HS-5 (cell line): ENCODE data around the gene POLDIP3.
A peak's percentile ranks its signal among the peaks of the same experiment; 100 is the strongest.
"Not testable (repeated sequence)": the region's sequence is repeated elsewhere in the genome, so short reads cannot be mapped to it uniquely, and the experiment has no call there.

Experiments
- DNase-seq: peaks from one replicate; pipeline ENCODE4 v3.0.0-alpha.2; 2012; ENCODE audit warnings: low read depth

Gene POLDIP3

GRCh38 chr22:42619261-42620063, 4.8 kb upstream of the POLDIP3 start:
- no peak for DNase-seq

DNA sequence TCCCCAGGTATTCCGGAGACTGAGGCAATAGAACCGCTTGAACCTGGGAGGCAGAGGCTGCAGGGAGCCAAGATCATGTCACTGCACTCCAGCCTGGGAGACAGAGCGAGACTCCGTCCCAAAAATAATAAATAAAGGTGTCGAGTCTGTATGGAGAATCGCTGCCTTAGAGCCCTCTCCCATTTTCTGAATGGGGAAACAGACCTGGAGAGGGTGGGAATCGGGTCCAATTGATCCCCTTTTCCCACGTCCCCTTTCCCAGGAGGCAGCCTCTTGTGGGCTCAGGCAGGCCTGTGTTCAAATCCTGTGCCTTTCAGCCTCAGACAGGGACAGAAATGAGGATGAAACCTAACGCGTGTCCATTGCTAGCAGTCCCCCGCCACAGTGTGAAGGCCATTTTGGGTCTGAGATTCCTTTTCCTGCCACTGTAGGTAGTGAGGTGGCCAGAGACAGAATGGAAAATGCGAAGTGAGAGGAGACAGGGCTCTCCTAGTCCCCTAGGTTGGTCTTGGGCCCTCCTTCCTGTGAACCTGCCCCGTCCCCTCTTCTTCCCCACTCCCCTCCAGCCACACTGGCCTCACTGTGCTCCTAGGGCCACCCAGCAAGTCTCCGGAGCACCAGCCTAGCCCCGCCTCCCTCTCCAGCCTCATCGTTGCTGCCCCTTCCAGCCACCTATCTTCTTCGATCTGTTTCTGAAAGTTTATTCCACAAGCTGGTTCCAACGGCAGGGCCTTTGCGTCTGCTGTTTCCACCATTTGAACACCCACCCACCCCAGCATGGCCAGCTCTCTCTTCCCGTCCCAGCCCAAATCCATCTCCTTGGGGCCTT, 2.7 kb upstream of the POLDIP3 start:
- DNase-seq: no peak

DNA sequence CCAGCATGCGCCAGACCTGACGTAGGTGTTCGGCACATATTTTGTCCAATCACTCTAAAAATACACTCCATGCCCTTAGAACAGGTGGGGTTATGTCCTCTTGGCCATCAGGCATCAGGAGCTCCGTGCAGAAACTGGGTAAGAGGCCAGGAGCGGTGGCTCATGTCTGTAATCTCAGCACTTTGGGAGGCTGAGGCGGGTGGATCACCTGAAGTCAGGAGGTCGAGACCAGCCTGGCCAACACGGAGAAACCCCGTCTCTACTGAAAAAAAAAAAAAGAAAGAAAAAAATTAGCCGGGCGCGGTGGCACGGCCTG, 1.1 kb upstream of the POLDIP3 start:
- not testable (repeated sequence) for DNase-seq

DNA sequence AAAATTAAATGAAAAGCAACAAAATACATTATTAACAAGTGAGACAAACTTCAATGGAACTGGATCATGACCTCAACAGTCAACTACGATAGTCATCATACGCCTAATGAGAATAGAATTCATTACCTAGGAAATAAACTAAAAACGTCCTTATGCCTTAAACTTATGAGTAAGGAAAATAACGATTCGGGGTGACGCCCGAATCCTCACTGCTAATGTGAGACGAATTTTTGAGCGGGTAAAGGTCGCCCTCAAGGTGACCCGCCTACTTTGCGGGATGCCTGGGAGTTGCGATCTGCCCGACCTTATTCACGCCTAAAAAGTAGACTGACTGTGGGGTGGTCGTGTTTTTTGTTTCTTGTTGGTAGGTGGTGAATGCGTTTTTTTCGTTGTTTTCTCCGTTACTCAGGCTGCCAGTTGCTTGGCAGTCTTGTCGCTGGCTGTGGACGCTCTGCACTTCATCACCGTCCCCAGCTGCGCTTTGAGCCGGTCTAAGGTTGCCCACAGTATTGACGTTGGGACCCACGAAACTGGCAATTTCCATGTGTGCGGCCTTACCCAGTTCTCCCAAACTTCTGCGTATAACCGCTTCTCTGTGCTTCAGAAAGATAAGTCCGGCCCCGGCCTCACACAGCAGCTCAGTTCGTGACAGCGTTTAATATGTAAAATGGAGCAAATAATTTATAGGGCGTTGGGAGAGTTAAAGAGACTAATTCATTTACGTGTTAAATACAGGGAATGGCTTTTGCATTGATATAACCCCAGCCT, 593 bp upstream of the POLDIP3 start:
- peak; percentile 94 for DNase-seq

GRCh38 chr22:42613872-42614301, 796 bp downstream of the POLDIP3 start:
- DNase-seq: no peak

DNA sequence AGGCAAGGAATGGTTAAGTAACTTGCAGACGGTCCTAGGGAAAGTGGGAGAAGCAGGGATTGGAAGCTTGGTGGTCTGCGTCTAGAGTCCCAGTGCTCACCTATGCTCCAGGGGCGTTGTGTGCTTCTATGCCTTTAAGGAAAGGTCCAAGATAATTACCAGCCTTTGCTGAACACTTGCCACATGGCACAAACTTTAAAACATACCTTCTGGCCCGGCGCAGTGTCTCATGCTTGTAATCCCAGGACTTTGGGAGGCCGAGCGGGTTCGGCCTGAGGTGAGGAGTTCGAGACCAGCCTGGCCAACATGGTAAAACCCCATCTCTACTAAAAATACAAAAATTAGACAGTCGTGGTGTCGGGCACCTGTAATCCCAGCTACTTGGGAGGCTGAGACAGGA, 2.3 kb downstream of the POLDIP3 start:
- DNase-seq: no peak

DNA sequence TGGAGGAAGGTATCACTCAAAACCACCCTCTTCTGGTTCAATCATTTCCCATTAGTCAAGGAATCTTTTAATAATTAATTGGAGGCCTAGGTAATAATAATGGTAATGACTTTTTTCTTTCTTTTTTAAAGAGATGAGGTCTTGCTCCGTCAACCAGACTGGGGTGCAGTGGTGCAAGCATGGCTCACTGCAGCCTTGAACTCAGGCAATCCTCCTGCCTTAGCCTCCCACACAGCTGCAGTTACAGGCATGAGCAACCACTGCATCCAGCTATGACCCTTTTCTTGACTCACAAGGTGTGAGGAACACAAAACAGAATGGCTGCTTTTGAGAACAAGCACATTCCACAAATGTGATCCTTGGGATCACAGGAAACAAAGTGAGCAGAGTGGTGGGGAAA, 3.6 kb downstream of the POLDIP3 start:
- no peak for DNase-seq

DNA sequence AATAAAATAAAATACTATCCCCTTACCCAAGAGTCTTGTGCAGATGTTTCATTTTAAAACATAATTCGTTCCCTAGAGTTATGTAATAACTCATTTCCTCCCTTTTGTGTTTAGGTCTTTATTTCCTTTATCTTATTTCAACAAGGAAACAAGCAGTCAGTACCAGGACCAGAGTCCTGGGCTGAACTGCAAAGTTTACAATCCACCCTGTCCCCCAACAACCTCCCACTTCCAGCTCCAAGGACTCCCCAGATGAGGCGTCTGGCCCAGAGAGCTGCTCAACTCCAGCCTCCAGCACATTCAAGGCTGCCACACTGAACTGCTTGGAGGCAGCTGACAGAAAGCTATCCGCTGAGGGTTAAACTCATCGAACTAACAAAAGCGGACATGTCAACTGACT, 4.5 kb downstream of the POLDIP3 start:
- no peak for DNase-seq

- no peak for DNase-seq
Measured at GRCh38 chr22:42608823-42609361, 5.8 kb downstream of the POLDIP3 start.

DNA sequence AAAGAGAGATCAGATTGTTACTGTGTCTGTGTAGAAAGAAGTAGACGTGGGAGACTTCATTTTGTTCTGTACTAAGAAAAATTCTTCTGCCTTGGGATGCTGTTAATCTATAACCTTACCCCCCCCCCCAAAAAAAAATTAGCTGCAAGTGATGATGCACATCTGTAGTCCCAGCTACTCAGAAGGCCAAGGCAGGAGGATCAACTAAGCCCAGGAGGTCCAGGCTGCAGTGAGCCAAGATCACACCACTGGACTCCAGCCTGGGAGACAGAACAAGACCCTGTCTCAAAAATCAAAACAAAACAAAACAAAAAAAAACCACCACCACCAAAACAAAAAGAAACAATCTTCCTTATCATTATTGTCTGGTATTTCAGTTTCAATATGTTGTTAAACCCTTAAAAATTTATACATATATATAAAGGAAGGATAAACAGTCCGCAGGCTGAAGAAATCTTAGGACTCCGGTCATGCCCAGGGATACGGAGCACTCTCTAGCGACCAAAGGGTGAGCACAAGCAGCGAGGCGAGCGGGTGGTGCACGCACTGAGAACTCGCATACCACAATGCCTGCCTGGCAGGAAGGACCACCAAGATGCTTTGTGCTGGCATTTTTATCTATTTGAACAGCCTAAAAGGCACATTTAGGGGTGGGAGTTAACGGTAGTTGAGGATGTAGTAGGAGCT, 6.4 kb downstream of the POLDIP3 start:
- DNase-seq: no peak

DNA sequence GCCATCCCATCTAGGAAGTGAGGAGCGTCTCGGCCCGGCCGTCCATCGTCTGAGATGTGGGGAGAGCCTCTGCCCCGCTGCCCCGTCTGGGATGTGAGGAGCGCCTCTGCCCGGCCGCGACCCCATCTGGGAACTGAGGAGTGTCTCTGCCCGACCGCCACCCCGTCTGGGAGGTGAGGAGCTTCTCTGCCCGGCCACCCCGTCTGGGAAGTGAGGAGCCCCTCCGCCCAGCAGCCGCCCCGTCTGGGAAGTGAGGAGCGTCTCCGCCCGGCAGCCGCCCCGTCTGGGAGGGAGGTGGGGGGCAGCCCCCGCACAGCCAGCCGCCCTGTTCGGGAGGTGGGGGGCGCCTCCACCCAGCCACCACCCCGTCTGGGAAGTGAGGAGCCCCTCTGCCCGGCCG, 7.0 kb downstream of the POLDIP3 start:
- not testable (repeated sequence) for DNase-seq

DNA sequence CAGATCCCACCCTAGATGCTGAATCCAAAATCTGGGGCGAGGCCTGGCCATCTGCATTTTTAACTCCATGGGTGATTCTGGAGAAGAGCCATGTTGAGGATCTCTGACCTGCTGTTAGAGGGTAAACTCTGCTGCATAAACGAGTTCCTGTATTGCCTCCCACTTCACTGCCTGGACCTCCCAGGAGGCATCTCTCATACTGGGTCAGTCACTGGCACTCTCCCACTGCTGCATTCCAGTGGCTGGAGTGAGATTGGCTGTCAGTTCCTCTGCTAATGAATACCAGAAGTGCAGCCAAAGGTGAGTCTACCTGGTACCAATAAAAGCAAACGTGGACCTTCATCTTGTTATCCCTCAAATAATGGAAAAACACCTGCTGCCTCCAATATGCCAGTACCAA, 10.3 kb downstream of the POLDIP3 start:
- DNase-seq: no peak

DNA sequence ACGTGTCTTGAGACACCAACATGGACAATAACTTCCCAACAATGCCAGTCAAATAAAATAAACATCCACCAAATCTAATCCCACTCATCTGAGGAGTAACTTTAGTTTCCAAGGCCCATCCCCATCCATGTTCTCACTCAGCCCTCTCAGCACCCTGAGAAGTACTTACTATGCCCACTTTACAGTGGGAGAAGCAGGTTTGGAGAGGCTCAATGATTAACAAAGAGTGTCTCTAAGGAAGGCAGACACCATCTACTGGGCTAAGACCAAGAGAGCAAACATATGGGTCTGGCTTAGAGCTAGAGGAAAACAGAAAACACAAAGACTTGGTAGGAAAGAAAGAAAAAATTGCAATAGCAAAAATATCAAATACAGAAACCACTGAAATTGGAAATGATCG, 11.3 kb downstream of the POLDIP3 start:
- no peak for DNase-seq

DNA sequence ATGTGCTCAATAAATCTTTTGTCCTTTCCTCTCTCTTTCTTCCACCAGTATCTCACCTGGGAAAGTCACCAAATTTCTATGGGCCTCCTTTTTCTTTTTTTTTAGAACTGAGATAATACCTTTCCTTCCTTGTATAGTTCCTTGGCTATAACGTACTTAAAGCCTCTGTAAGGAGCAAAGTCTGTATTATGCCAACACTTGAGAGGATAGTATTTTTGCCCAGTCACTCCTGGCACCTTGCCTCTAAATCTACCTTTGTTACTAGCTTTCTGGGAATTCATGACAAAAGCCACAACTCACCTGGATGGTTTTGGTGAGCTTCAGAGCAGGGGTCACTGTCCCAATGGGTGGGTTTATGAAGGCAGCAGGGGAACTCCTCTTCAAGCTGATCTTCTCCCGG, 12.2 kb downstream of the POLDIP3 start:
- no peak for DNase-seq

GRCh38 chr22:42601879-42602465, 12.7 kb downstream of the POLDIP3 start:
- DNase-seq: no peak

- no peak for DNase-seq
Measured at GRCh38 chr22:42596863-42597530, 17.7 kb downstream of the POLDIP3 start.

- no peak for DNase-seq
Measured at GRCh38 chr22:42596336-42596735, 18.3 kb downstream of the POLDIP3 start.

GRCh38 chr22:42595434-42595833, 19.2 kb downstream of the POLDIP3 start:
- no peak for DNase-seq

DNA sequence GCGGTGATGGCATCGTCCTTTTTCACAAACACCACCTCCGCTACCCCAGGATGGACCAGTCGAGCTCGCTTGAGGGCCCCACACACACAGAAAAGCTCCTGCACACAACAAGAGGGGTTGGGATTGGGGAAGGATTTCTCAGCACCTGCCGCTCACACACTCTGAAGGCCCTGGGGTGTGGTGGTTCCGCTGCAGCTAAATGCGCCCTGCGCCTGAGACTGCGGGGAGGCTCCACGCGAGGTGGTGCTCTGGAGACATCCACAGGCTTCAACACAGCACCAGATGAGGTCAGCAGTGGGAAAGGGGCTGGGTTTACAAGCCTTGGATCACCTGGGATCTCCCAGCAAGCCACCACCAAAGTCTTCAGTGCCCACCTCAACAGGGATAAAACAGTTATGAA, 22.7 kb downstream of the POLDIP3 start:
- no peak for DNase-seq

DNA sequence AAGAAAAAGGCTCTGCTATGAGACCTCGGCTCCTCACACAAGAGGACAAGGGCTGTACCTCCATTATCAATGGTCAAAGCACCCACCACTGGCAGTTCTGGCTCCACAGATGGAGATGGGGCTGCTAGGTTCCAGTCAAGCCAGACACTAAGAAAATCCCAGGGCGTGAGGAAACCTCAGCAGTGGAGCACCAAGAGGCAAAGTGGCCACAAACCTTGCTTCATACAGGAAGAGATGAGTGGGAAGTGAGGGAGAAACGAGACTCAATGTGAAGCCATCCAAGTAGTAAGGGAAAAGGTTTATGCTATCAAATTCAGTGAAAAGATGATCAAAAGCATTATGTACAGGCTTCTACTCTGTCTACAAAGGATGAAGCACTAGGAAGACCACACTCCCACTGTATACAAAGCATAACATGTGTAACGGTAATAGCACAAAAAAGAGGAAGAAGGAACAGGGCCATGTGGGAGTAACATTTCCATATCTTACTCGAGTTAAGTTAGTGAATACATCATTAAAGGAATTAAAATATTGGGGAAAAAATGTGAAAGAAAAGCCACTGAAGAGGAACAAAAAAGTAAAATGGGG, 27.0 kb downstream of the POLDIP3 start:
- no peak for DNase-seq

- no peak for DNase-seq
Measured at GRCh38 chr22:42586381-42586780, 28.3 kb downstream of the POLDIP3 start.
